Psoas muscle (tissue), 8 donors: Measurements from ENCODE around the gene UBQLN3. TPM values are rescaled to one million over a fixed set of nuclear protein-coding genes. Genes with fewer than 3 reads are reported as not detected.

Source experiments
- ATAC-seq, 4 donors: fragments of 200-7000 bp; cut with Tn5 transposase; one replicate each; pipeline ENCODE4 v1.9.1; 2020; ENCODE audit warnings: moderate library complexity in 3 of 4, mild to moderate bottlenecking in 2 of 4
- DNase-seq, 2 donors: peaks; one replicate each; pipeline ENCODE4 v3.0.0-alpha.2; 2020
- H3K27ac ChIP-seq: fragments of 200-600 bp; one replicate; pipeline ENCODE4 v1.8.0; 2022
- H3K27me3 ChIP-seq, 3 donors: fragments of 200-600 bp in 1 of 3; one replicate each; pipeline versions ENCODE4 v1.6.1 to v1.8.0; 2013 to 2022; ENCODE audit warnings: low read length in 2 of 3, mild to moderate bottlenecking in 2 of 3, moderate library complexity in 1 of 3; ENCODE audit not compliant: insufficient read depth in 3 of 3
- H3K36me3 ChIP-seq, 2 donors: fragments of 200-600 bp in 1 of 2; one replicate each; pipeline versions ENCODE4 v1.6.1 to v1.8.0; 2013 to 2022; ENCODE audit warnings: low read depth in 1 of 2, mild to moderate bottlenecking in 1 of 2, moderate library complexity in 1 of 2; ENCODE audit not compliant: insufficient read depth in 1 of 2
- H3K4me1 ChIP-seq: fragments of 200-600 bp; one replicate; pipeline ENCODE4 v1.8.0; 2022
- H3K4me3 ChIP-seq: fragments of 200-600 bp; one replicate; pipeline ENCODE4 v1.8.0; 2022; ENCODE audit warnings: mild to moderate bottlenecking
- H3K9me3 ChIP-seq: fragments of 200-600 bp; one replicate; pipeline ENCODE4 v1.8.0; 2022
- WGBS, 3 donors: extraction: QIAGEN DNeasy Blood & Tissue Kit; methylation state at CpG; one replicate each; pipeline versions ENCODE4 v1.1.6 to v1.1.7; 2013; 5-methylcytosine and 5-hydroxymethylcytosine counted together
- intact Hi-C, 2 donors: fragments of 100-400 bp; cut with DNase I; formaldehyde crosslinking; loops; one replicate each; pipeline versions ENCODE4 v1.11.0 to v1.14.2; 2022
- polyA plus RNA-seq, 3 donors: library from polyadenylated mRNA; stranded (reverse); fragments of 200-250 nt; gene quantifications; one replicate each; pipeline ENCODE4 v1.2.3, GENCODE V29; 2013
- total RNA-seq, 4 donors: library from RNA; stranded (reverse); fragmentation: NEBNext Ultra II Directional in 2 of 4; extraction: Animal tissue kit (Norgen Biotek cat#: 25700) in 2 of 4; gene quantifications; one replicate each; pipeline versions ENCODE4 v1.2.1 to v1.2.4, GENCODE V29; 2021 to 2023
- TF ChIP-seq, protein P1 (sequence below): fragments of 200-600 bp; IDR thresholded peaks from one replicate; pipeline ENCODE4 v1.8.0; 2022; ENCODE audit warnings: antibody characterized with exemption
- donor health status: healthy with polysubstance abuse.
- donor health status: DM: no; HTN: no; CAD: no; lungs with moderate emphysema.
- donor health status: Bipolar disorder and iron deficiency.
- donor health status: healthy.
- donor health status: DM: yes; HTN: yes; CAD: no.
- donor health status: DM: no; HTN: no; CAD: no.
- donor health status: DM: no; HTN: no; CAD: no.
- donor health status: DM: yes; HTN: yes; CAD: no.

Gene UBQLN3
- total and polyA plus RNA-seq, 7 donors, result not detected

DNA sequence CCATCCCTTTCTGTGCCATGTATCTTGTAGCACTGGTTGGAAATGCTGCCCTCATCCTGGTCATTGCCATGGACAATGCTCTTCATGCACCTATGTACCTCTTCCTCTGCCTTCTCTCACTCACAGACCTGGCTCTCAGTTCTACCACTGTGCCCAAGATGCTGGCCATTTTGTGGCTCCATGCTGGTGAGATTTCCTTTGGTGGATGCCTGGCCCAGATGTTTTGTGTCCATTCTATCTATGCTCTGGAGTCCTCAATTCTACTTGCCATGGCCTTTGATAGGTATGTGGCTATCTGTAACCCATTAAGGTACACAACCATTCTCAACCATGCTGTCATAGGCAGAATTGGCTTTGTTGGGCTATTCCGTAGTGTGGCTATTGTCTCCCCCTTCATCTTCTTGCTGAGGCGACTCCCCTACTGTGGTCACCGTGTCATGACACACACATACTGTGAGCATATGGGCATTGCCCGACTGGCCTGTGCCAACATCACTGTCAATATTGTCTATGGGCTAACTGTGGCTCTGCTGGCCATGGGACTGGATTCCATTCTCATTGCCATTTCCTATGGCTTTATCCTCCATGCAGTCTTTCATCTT is 20.9 kb downstream of the UBQLN3 start:
- ATAC-seq (no peak), DNase-seq (no peak)
- H3K4me1 ChIP-seq, result no peaks in the 10 kb centered on the region
- H3K4me3 ChIP-seq, result no peak overlapping the region
- no peaks in the 10 kb centered on the region for H3K27me3 ChIP-seq
- TF ChIP-seq, protein P1, sequence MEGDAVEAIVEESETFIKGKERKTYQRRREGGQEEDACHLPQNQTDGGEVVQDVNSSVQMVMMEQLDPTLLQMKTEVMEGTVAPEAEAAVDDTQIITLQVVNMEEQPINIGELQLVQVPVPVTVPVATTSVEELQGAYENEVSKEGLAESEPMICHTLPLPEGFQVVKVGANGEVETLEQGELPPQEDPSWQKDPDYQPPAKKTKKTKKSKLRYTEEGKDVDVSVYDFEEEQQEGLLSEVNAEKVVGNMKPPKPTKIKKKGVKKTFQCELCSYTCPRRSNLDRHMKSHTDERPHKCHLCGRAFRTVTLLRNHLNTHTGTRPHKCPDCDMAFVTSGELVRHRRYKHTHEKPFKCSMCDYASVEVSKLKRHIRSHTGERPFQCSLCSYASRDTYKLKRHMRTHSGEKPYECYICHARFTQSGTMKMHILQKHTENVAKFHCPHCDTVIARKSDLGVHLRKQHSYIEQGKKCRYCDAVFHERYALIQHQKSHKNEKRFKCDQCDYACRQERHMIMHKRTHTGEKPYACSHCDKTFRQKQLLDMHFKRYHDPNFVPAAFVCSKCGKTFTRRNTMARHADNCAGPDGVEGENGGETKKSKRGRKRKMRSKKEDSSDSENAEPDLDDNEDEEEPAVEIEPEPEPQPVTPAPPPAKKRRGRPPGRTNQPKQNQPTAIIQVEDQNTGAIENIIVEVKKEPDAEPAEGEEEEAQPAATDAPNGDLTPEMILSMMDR, result no peak
- intact Hi-C loops, result no loop called here
- H3K27ac ChIP-seq, result no peak overlapping the region
- no peaks in the 10 kb centered on the region for H3K9me3 ChIP-seq
- WGBS, 3 donors, result 91 to 95% (median 94%) methylated on average over 4 of the region's 4 CpGs
- no peaks in the 10 kb centered on the region for H3K36me3 ChIP-seq

DNA sequence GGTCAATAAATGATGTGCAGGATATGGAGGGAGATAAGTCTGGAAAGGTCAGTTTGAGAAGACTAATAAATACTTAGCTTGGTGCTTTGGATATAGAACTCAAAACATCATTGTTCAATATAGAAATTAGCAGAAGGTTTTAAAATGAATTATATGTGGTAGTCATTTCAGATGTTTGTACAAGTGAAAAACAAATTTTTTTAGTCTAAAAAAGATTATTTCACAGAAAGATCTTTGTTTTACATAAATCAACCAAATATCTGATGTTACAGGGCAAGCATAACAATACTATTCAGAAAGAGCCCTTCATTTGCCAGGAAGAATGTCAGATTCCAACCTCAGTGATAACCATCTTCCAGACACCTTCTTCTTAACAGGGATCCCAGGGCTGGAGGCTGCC is 21.4 kb downstream of the UBQLN3 start, which contains the start of gene OR52D1:
TSS of gene OR52D1 (plus strand) at position 301 of the 400 bp plus-strand sequence. CDS start at position 323, 22 bp downstream.
- no peaks in the 10 kb centered on the region for H3K4me1 ChIP-seq
- no peak for DNase-seq
- no peaks in the 10 kb centered on the region for H3K36me3 ChIP-seq
- ATAC-seq, result no peak
- no peak within 1 kb of the TSS for H3K27ac ChIP-seq
- H3K27me3 ChIP-seq, result no peaks in the 10 kb centered on the region
- H3K9me3 ChIP-seq, result no peaks in the 10 kb centered on the region
- intact Hi-C loops, result no loop called here
- no peak within 1 kb of the TSS for H3K4me3 ChIP-seq
- TF ChIP-seq, protein P1, result no peak

DNA sequence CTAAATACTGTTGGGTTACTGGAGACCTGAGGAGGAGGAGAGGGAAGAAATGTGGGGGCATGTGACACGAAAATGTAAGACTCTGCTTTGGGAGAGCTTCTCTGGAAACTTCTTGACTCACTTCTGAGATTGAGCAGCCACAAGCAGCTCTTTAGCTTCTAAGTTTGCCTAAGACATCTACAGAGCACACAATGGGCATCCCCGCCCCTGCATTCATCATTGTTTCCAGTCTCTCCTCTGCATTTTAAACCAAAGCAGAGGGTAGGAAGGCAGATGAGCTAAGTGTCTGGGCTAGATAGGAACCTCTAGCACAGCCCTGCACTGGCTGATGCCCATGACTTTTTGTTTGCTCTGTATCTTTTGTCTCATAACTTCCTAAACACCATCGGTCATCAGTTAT is 23.3 kb downstream of the UBQLN3 start:
- Histone ChIP-seq H3K9me3 (no peaks in the 10 kb centered on the region), H3K4me1 (no peaks in the 10 kb centered on the region), H3K27ac (no peak overlapping the region), H3K36me3 (no peaks in the 10 kb centered on the region), H3K4me3 (no peak overlapping the region), H3K27me3 (no peaks in the 10 kb centered on the region)
- intact Hi-C loops, result no loop called here
- DNase-seq, result no peak
- no peak for ATAC-seq
- TF ChIP-seq, protein P1, result no peak
- 77 to 81% (median 78%) methylated on average over 3 of the region's 3 CpGs for WGBS, 3 donors

DNA sequence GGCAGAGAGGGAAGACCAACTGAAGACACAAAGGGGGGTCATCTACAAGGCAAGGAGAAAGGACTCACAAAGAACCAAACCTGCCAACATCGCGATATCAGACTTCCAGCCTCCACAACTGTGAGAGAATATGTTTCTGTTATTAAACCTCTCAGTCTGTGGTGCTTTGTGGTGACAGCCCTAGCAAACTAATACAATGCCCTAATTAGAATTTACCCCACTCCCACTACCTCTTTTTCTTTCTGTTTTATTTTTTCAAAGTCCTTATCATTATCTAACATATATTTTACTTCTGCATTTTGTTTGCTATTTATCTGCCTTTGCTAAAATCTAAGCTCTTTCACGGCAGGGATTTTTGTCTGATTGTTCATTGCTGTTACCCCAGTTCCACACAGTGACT is 23.8 kb downstream of the UBQLN3 start:
- Histone ChIP-seq H3K27ac (no peak overlapping the region), H3K27me3 (no peaks in the 10 kb centered on the region), H3K4me1 (no peaks in the 10 kb centered on the region), H3K9me3 (no peaks in the 10 kb centered on the region), H3K4me3 (no peak overlapping the region), H3K36me3 (no peaks in the 10 kb centered on the region)
- WGBS, 3 donors, result 89 to 91% (median 90%) methylated on average over 3 of the region's 3 CpGs
- no peak for DNase-seq
- TF ChIP-seq, protein P1, result no peak
- intact Hi-C loops, result no loop called here
- no peak for ATAC-seq
